Measurements from ENCODE around the gene ZNF804A.

ZNF804A gene

GRCh38 chr2:184945326-184945725, 347.0 kb downstream of the ZNF804A start:
- no peak for DNase-seq (ENCODE audit: low read depth)

- DNase-seq (ENCODE audit: low read depth) = no peak
These were observed 347.5 kb downstream of the ZNF804A start for GRCh38 chr2:184945824-184946223.

GRCh38 chr2:184956856-184957255, 358.5 kb downstream of the ZNF804A start:
- DNase-seq (ENCODE audit: low read depth) = no peak

GRCh38 chr2:184971546-184972068, 373.3 kb downstream of the ZNF804A start:
- no peak for DNase-seq (ENCODE audit: low read depth)
